Upper lobe of right lung (tissue), 1 donor: ENCODE measurements around the gene FATE1. TPM values are rescaled to one million over a fixed set of nuclear protein-coding genes. Genes with fewer than 3 reads are reported as not detected.

Experiments
- ATAC-seq: fragments of 200-7000 bp; cut with Tn5 transposase; one replicate; pipeline ENCODE4 v1.9.1; 2020; ENCODE audit warnings: mild to moderate bottlenecking, moderate library complexity
- DNase-seq: peaks from one replicate; pipeline ENCODE4 v3.0.0-alpha.2; 2020
- H3K27ac ChIP-seq: fragments of 200-600 bp; one replicate; pipeline ENCODE4 v1.8.0; 2022
- H3K27me3 ChIP-seq: fragments of 200-600 bp; one replicate; pipeline ENCODE4 v1.8.0; 2022; ENCODE audit warnings: mild to moderate bottlenecking
- H3K36me3 ChIP-seq: fragments of 200-600 bp; one replicate; pipeline ENCODE4 v1.8.0; 2022
- H3K4me1 ChIP-seq: fragments of 200-600 bp; one replicate; pipeline ENCODE4 v1.8.0; 2022
- H3K4me3 ChIP-seq: fragments of 200-600 bp; one replicate; pipeline ENCODE4 v1.8.0; 2022; ENCODE audit warnings: mild to moderate bottlenecking
- H3K9me3 ChIP-seq: fragments of 200-600 bp; one replicate; pipeline ENCODE4 v1.8.0; 2022
- intact Hi-C: fragments of 100-400 bp; cut with DNase I; formaldehyde crosslinking; loops from one replicate; pipeline ENCODE4 v1.11.0; 2022
- total RNA-seq: library from RNA; stranded (reverse); fragmentation: NEBNext Ultra II Directional; extraction: Animal tissue kit (Norgen Biotek cat#: 25700); gene quantifications from one replicate; pipeline ENCODE4 v1.2.1, GENCODE V29; 2021
- TF ChIP-seq, protein P1 (sequence below): fragments of 200-600 bp; IDR thresholded peaks from one replicate; pipeline ENCODE4 v1.8.0; 2022; ENCODE audit warnings: antibody characterized with exemption
- donor health status: DM: no; HTN: yes; CAD: no; lungs with severe emphysema.

The FATE1 gene
- total RNA-seq, 1 donor from 2014 or later, result not detected

DNA sequence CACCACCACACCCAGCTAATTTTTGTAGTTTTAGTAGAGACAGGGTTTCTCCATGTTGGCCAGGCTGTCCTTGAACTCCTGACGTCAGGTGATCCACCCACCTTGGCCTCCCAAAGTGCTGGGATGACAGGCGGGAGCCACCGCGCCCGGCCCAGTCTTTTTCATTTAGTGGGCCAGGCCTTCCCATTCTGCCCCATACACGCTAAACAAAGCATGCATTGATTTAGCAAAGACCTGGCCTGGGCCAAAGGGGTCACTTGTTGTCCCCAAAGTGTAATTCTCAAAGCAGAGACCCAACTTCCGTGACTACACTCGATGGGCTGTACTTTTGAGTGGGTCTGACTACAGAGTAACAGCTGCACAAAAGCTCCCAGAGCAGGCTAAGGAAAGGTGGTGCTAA lies 47.9 kb downstream of the FATE1 start:
- no peaks in the 10 kb centered on the region for H3K36me3 ChIP-seq
- H3K9me3 ChIP-seq, result no peaks in the 10 kb centered on the region
- DNase-seq (no peak), ATAC-seq (no peak)
- no peaks in the 10 kb centered on the region for H3K27me3 ChIP-seq
- H3K4me1 ChIP-seq, result no peaks in the 10 kb centered on the region
- intact Hi-C loops, result no loop called here
- no peak overlapping the region for H3K27ac ChIP-seq
- H3K4me3 ChIP-seq, result no peak overlapping the region
- TF ChIP-seq, protein P1, sequence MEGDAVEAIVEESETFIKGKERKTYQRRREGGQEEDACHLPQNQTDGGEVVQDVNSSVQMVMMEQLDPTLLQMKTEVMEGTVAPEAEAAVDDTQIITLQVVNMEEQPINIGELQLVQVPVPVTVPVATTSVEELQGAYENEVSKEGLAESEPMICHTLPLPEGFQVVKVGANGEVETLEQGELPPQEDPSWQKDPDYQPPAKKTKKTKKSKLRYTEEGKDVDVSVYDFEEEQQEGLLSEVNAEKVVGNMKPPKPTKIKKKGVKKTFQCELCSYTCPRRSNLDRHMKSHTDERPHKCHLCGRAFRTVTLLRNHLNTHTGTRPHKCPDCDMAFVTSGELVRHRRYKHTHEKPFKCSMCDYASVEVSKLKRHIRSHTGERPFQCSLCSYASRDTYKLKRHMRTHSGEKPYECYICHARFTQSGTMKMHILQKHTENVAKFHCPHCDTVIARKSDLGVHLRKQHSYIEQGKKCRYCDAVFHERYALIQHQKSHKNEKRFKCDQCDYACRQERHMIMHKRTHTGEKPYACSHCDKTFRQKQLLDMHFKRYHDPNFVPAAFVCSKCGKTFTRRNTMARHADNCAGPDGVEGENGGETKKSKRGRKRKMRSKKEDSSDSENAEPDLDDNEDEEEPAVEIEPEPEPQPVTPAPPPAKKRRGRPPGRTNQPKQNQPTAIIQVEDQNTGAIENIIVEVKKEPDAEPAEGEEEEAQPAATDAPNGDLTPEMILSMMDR, result no peak

DNA sequence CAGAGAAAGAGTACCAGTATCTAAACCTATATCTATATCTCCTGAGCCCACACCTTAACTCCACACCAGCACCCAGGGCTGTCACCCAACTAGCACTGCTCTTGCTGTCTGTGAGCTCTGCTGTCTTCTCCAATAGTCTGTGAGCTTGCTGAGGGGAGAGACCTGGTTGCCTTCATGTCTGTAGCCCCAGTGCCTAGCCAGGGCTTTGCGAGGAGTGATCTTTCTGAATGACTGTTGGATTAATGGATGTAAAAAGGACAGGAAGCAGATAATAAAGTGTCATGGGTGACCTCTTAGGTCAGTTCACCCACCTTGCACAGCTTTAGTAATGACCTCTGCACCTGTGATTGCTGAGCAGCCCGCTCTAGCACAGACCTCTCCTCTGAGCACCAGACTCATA lies 49.2 kb downstream of the FATE1 start:
- ATAC-seq (no peak), DNase-seq (no peak)
- Histone ChIP-seq H3K4me1 (no peaks in the 10 kb centered on the region), H3K27ac (no peak overlapping the region), H3K4me3 (no peak overlapping the region), H3K9me3 (no peaks in the 10 kb centered on the region), H3K27me3 (no peaks in the 10 kb centered on the region), H3K36me3 (no peaks in the 10 kb centered on the region)
- intact Hi-C loops, result no loop called here
- TF ChIP-seq, protein P1, result no peak

DNA sequence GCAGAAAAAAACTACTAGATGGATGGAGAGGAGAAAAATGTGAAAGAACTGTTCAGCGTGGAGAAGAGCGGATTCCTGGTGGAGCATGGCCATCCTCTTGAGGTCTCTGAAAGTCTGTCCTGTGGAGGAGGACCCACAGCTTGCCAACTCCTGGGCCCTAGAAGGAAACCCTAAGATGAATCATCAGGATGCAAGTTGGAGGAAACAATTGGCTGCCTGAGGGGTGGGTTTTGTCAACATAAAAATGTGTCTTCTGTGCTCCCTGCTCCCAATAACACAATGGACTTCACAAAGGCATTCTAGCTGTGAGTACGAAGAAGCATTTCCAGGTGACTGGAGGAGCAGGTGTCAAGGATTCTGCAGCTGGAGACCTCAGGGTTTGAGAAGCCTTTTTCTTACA lies 55.9 kb downstream of the FATE1 start:
- intact Hi-C loops, result no loop called here
- ATAC-seq, result no peak
- Histone ChIP-seq H3K27me3 (no peaks in the 10 kb centered on the region), H3K27ac (no peak overlapping the region), H3K4me1 (no peaks in the 10 kb centered on the region), H3K9me3 (no peaks in the 10 kb centered on the region), H3K4me3 (no peak overlapping the region), H3K36me3 (no peaks in the 10 kb centered on the region)
- DNase-seq, result no peak
- TF ChIP-seq, protein P1, result no peak

Other genes starting within 250 kb of the FATE1 start
- not detected for gene PASD1, start 152.4 kb upstream of the FATE1 start, total RNA-seq
- gene PRRG3, start 20.6 kb upstream of the FATE1 start, total RNA-seq, result 1.4 TPM
- gene CNGA2, start 18.7 kb downstream of the FATE1 start, total RNA-seq, result not detected
- gene MAGEA4, start 196.9 kb downstream of the FATE1 start, total RNA-seq, result not detected